Muscle layer of colon (tissue), 2 donors: Measurements from ENCODE around the gene GOLGA8S.
"Not testable (repeated sequence)": the region's sequence is repeated elsewhere in the genome, so short reads cannot be mapped to it uniquely, and the experiment has no call there.

ENCODE experiments used
- H3K27ac ChIP-seq: one replicate; pipeline ENCODE4 v1.7.0; 2013; ENCODE audit warnings: low read depth, mild to moderate bottlenecking, low read length, moderate library complexity
- H3K27me3 ChIP-seq, 2 donors: one replicate each; pipeline ENCODE4 v1.7.0; 2013; ENCODE audit warnings: low read length in 2 of 2, mild to moderate bottlenecking in 2 of 2; ENCODE audit not compliant: insufficient read depth in 2 of 2, control insufficient read depth in 1 of 2
- H3K36me3 ChIP-seq: one replicate; pipeline ENCODE4 v1.7.0; 2013; ENCODE audit warnings: mild to moderate bottlenecking, low read length; ENCODE audit not compliant: insufficient read depth
- H3K4me1 ChIP-seq: one replicate; pipeline ENCODE4 v1.7.0; 2013; ENCODE audit warnings: mild to moderate bottlenecking, low read length; ENCODE audit not compliant: insufficient read depth
- H3K4me3 ChIP-seq, 2 donors: one replicate each; pipeline ENCODE4 v1.7.0; 2013; ENCODE audit warnings: low read length in 2 of 2, low read depth in 1 of 2, mild to moderate bottlenecking in 1 of 2, moderate library complexity in 1 of 2
- H3K9ac ChIP-seq: one replicate; pipeline ENCODE4 v1.7.0; 2013; ENCODE audit warnings: low read length
- H3K9me3 ChIP-seq: one replicate; pipeline ENCODE4 v1.7.0; 2013; ENCODE audit warnings: mild to moderate bottlenecking, low read length
- donor health status: abdominal sarcoma.
- donor health status: Adenocarcinoma of cecum.

GOLGA8S gene

DNA sequence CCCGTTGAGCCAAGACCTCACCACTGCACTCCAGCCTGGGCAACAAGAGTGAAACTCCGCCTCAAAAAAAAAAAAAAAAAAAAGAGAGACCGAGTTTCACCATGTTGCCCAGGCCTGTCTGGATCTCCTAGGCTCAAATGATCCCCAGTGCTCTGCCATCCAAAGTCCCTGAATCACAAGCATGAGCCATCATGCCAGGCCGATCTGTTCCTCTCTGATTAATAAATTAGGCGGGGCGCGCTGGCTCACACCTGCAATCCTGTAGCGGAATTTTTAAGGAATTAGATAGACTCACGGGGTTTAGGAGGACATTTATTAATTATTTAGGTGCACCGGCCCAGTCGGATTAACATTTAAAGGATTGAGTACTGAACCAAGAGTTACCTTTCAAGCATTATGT is 19.7 kb downstream of the GOLGA8S start:
- H3K4me1 ChIP-seq, H3K36me3 ChIP-seq, H3K4me3 ChIP-seq, H3K27me3 ChIP-seq, H3K9ac ChIP-seq, H3K9me3 ChIP-seq, H3K27ac ChIP-seq: not testable (repeated sequence)

DNA sequence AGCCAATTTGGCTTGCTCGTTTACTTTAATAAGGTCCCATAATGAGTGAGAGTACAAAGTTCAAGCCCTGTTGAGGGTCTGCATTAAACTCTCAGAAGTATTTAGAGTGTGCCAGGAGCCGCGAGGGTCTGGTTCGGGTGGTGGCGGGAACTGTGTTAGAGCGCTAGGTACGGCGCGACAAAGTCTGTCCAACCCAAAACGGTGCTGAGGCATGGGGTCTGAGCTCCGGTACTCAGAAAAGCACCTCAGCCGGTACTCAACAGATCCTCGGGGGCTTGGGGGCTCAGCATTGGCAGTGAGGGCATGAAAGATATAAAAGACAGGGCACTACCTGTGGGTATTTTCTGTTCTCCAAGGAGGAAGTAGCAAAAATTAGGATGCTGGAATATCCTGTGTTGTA is 24.4 kb downstream of the GOLGA8S start:
- not testable (repeated sequence) for H3K4me1 ChIP-seq, H3K9ac ChIP-seq, H3K36me3 ChIP-seq, H3K9me3 ChIP-seq, H3K27me3 ChIP-seq, H3K27ac ChIP-seq, H3K4me3 ChIP-seq

DNA sequence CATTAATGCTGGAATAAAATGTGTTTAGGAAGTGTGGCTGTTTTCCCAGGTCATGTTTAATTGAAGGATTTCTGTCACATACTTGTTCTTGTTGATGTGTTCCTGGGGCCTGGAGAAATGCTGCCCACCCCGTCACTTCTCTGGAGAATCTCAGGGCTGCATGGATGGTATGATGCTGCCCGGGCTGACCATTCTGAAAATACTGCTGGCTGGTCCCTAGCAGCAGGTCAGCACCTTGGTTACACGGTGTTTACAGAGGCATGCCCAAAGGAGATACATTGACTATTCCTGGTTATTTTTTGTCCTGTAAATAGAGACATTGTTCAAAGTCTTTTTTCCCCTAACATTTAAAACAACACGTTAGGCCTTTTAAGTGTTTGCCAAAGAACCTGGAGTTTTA is 26.2 kb downstream of the GOLGA8S start:
- H3K36me3 ChIP-seq, H3K9ac ChIP-seq, H3K4me3 ChIP-seq, H3K9me3 ChIP-seq, H3K27me3 ChIP-seq, H3K4me1 ChIP-seq, H3K27ac ChIP-seq: not testable (repeated sequence)

DNA sequence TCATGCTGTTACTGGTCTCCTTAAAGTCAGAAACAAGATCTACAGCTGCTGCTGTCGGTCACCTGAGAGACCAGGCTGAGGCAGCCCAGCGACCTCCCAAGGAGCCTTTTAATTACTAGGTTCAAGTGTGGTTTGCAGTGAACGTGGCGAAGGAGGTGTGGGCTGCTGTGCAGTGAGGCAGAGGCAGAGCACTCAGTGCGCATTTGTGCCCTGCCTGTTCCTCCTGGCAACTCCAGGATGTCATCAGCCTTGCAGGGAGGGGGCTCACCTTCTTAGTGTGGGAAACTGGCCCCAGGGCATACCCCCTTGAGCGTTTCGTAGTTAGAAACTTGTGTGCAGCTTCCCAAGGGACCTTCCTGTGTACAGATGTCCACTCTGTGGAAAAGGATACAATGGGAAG is 26.6 kb downstream of the GOLGA8S start:
- H3K27me3 ChIP-seq, H3K27ac ChIP-seq, H3K4me1 ChIP-seq, H3K9ac ChIP-seq, H3K36me3 ChIP-seq, H3K9me3 ChIP-seq, H3K4me3 ChIP-seq: not testable (repeated sequence)

DNA sequence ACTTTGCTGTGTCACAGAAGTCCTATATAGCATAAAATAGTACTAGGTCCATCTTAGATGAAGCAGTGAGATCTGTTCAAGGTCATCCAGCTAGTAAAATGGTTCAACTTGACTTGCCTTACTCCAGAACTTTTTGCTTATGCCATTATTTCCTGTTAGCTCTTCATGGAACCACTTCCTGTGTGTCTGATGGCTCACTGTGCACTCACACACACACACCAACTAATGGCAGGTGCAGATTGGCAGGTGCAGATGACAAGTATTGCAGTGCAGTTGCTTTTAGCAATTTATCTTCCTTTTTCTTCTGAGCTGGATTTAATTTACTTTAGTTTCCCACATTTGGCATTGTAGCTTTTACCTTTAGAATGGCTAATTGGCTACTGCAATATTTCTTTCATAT is 29.8 kb downstream of the GOLGA8S start:
- Histone ChIP-seq H3K27ac (no peak overlapping the region), H3K36me3 (no peaks in the 10 kb centered on the region), H3K4me1 (no peaks in the 10 kb centered on the region), H3K9me3 (no peaks in the 10 kb centered on the region), H3K9ac (no peak overlapping the region), H3K27me3 (no peaks in the 10 kb centered on the region), H3K4me3 (no peak overlapping the region)

DNA sequence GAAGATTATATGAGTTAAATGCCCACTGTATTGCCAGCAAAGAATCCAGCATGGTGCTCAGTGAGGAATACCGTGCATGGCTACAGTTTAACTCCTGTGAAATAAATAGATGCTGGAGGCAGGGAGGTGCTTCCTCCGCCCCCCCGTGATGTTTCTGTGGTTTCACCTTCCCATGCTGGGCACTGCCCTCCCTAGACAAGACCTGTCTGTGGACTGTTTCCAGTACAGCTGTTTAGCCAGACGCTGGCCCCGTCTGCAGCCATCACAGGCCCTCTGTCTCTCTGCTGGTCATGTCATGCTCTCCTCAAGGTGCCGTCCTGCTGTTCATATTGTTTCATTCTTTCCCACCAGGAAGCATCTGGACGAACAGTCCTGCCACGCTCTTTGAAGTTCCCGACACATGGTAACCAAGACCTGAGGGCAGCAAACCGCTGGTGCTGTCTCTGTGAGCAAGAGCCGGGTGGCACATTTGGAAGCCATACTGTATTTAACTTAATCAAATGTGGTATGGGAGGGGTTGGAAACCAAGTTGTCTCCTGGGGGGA is 31.4 kb downstream of the GOLGA8S start:
- Histone ChIP-seq H3K27me3 (no peaks in the 10 kb centered on the region), H3K9me3 (no peaks in the 10 kb centered on the region), H3K4me3 (no peak overlapping the region), H3K27ac (no peak overlapping the region), H3K36me3 (no peaks in the 10 kb centered on the region), H3K9ac (no peak overlapping the region), H3K4me1 (no peaks in the 10 kb centered on the region)

DNA sequence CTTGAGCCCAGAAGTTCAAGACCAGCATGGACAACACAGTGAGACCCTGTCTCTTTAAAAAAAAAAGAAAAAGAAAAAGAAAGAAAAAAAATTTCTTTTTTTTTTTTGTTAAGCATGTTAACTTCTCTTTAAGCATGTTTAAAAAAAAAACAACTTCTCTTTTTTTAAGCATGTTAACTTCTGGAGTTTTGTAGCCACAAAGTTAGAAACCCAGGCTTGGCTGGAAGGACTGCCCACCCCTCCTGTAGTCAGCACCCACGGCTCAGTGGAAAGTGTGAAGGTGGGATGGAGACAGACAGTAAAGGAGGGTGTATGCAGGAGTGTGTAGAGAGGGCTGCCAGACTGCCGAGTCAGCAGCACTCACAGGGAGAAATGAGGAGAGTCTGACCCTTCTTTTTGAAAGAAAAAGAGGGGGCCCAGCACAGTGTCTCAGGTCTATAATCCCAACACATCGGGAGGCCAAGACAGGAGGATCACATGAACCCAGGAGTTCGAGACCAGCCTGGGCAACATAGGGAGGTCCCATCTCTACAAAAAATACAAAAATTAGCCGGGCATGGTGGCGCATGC is 33.2 kb downstream of the GOLGA8S start:
- Histone ChIP-seq H3K4me3 (no peak overlapping the region), H3K4me1 (no peaks in the 10 kb centered on the region), H3K36me3 (no peaks in the 10 kb centered on the region), H3K9me3 (no peaks in the 10 kb centered on the region), H3K27me3 (no peaks in the 10 kb centered on the region), H3K9ac (no peak overlapping the region), H3K27ac (no peak overlapping the region)

DNA sequence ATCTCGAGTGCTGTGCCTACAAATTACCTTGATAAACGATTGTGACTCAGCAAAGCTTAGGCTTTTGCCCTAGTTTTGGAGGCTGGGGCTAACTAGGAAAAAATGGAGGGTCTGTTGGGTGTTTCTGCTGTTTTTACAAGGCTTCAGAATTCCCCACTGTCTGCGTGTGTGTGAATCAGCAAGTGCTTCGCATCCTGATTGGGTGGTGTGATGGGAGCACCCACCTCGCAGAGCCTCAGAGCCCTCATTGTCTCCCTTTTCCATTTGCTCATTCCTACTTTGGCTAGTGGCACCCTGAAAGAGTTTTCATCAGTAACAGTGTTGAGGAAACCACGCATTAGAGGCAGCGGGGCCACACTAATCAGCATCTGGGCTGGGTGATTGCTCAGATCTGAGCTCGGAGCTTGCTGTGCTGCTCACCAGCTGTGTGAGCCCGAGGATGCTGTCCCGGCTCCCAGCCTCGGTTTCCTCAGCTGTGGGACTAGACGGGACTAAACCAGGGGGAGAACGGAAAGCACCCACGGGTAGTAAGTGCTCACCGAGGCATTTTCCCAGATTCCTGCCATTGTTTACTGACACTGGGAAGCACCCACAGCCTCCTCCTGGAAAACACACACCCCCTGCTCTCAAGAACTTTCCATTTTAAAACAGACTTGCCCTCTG is 40.6 kb downstream of the GOLGA8S start:
- H3K9ac ChIP-seq, result no peak overlapping the region
- H3K4me1 ChIP-seq, result no peaks in the 10 kb centered on the region
- no peaks in the 10 kb centered on the region for H3K36me3 ChIP-seq
- H3K27me3 ChIP-seq, result no peaks in the 10 kb centered on the region
- H3K9me3 ChIP-seq, result no peaks in the 10 kb centered on the region
- H3K27ac ChIP-seq, result no peak overlapping the region
- no peak overlapping the region for H3K4me3 ChIP-seq

DNA sequence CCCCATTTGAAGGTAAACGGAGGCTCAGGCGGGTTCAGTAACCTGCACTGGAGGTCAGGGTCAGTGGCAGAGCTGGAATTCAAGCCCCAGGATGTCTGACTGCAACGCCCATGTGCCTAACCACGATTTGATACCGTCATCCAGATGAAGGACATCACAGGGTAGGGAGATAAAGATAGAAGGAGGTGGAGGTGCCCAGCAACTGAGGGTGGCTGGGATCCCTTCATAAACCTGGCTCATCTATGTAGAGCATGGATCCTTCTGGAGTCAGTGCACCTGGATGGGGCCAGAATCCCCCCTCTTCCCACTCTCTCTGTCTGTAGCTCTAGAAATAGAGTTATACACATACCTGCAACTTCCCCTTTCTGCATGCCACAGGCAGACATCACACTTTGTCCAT is 41.3 kb downstream of the GOLGA8S start:
- H3K9ac ChIP-seq, result no peak overlapping the region
- no peaks in the 10 kb centered on the region for H3K9me3 ChIP-seq
- H3K4me3 ChIP-seq, result no peak overlapping the region
- H3K4me1 ChIP-seq, result no peaks in the 10 kb centered on the region
- H3K36me3 ChIP-seq, result no peaks in the 10 kb centered on the region
- H3K27me3 ChIP-seq, result no peaks in the 10 kb centered on the region
- no peak overlapping the region for H3K27ac ChIP-seq

DNA sequence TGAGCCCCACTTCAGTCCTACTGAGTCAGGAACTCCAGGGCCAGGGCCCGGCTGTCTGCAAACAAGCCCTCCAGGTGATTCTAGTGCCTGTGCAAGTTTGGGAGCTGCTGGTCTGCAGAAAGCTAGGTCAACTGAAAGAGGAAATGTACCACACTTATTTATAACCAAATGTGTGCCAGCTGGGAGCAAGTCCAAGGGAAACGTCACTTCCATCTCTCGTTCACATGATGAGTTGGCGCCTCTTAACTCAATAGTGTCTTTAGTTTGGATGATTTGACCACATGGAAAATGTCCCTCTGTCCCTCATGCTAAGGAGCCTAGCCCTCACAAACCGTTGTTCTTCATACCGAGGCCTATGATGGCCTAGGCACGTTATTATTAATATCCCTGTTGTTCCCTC is 43.2 kb downstream of the GOLGA8S start:
- no peak overlapping the region for H3K27ac ChIP-seq

DNA sequence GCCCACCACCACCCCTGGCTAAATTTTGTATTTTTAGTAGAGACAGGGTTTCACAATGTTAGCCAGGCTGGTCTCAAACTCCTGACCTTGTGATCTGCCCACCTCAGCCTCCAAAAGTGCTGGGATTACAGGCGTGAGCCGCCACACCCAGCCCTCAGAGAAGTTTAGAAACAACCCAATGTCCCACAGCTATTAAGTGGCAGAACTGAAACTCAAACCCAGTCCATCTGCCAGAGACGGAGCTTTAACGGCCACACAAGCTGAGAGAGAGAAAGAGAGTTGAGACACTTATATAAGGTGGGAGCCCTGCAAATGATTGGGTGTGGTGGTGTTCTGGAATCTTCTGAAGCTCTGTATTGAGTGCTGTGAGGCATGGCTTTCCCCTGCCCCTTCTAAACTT is 43.8 kb downstream of the GOLGA8S start:
- H3K36me3 ChIP-seq, H3K4me1 ChIP-seq, H3K9me3 ChIP-seq, H3K9ac ChIP-seq, H3K4me3 ChIP-seq, H3K27ac ChIP-seq, H3K27me3 ChIP-seq: not testable (repeated sequence)

More for the DNA sequence above, 43.2 kb downstream of the GOLGA8S start:
- H3K4me3 ChIP-seq, result no peak overlapping the region
- no peaks in the 10 kb centered on the region for H3K9me3 ChIP-seq
- no peaks in the 10 kb centered on the region for H3K4me1 ChIP-seq
- no peak overlapping the region for H3K9ac ChIP-seq
- H3K27me3 ChIP-seq, result no peaks in the 10 kb centered on the region
- H3K36me3 ChIP-seq, result no peaks in the 10 kb centered on the region

DNA sequence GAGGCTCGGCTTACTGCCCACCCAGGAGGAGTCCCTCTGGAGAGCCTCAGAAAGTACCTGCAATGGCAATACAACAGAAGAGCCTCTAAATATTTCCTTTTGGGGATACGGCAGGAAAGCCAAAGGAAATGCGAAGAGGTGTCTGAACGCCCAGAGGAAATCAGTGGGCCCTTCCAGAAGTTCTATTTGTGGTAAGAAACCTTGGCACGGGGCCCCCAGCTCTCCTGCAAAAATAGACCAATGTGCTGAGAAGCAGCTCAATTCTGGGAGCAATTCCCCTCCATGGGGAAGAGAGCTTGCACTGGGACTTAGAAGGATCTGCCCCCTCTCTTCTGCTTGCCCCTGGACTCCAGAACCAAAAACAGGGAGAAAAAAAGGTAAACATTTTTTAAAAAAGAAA is 44.7 kb downstream of the GOLGA8S start:
- H3K27ac ChIP-seq, H3K9ac ChIP-seq, H3K4me3 ChIP-seq, H3K27me3 ChIP-seq, H3K4me1 ChIP-seq, H3K36me3 ChIP-seq, H3K9me3 ChIP-seq: not testable (repeated sequence)
